WTC11 (cell line): ENCODE results near the gene DCXR.

Experiments used
- ARID4B ChIP-seq: sonication (generic); formaldehyde crosslinking; IDR thresholded peaks from 2 replicates; pipeline ENCODE4 v1.8.0; 2023; ENCODE audit warnings: missing genetic modification reagents, mild to moderate bottlenecking, borderline replicate concordance
- CREM ChIP-seq: sonication (generic); formaldehyde crosslinking; IDR thresholded peaks from 2 replicates; pipeline ENCODE4 v1.8.1; 2022; ENCODE audit warnings: mild to moderate bottlenecking, missing genetic modification reagents, moderate library complexity
- CTCF ChIP-seq: fragments of 200-600 bp; IDR thresholded peaks from 2 replicates; pipeline ENCODE4 v1.8.0; 2022; ENCODE audit warnings: antibody characterized with exemption
- NR2C2 ChIP-seq: sonication (generic); formaldehyde crosslinking; IDR thresholded peaks from 2 replicates; pipeline ENCODE4 v1.8.0; 2022; ENCODE audit warnings: mild to moderate bottlenecking, missing genetic modification reagents
- SP1 ChIP-seq: sonication (generic); formaldehyde crosslinking; conservative IDR thresholded peaks from 2 replicates; pipeline ENCODE4 v1.8.1; 2022; ENCODE audit warnings: missing genetic modification reagents
- TEAD1 ChIP-seq: sonication (generic); formaldehyde crosslinking; IDR thresholded peaks from 2 replicates; pipeline ENCODE4 v1.8.0; 2022; ENCODE audit warnings: mild to moderate bottlenecking, missing genetic modification reagents
- ZNF232 ChIP-seq: sonication (generic); formaldehyde crosslinking; IDR thresholded peaks from 2 replicates; pipeline ENCODE4 v1.8.0; 2022; ENCODE audit warnings: mild to moderate bottlenecking, missing genetic modification reagents
- ZNF281 ChIP-seq: sonication (generic); formaldehyde crosslinking; IDR thresholded peaks from 2 replicates; pipeline ENCODE4 v1.8.0; 2023; ENCODE audit warnings: mild to moderate bottlenecking, missing genetic modification reagents

GRCh38 chr17:82028246-82028645, 9.3 kb downstream of the DCXR start:
- TF ChIP-seq ARID4B (CRISPR knock-in tag) (no peak), TEAD1 (CRISPR knock-in tag) (no peak), SP1 (no peak), CREM (CRISPR knock-in tag) (no peak), NR2C2 (CRISPR knock-in tag) (no peak), ZNF232 (CRISPR knock-in tag) (no peak), ZNF281 (no peak), CTCF (no peak)
